IMR-90 (cell line): Measurements from ENCODE around the gene CNGA1. TPM values are rescaled to one million over a fixed set of nuclear protein-coding genes. Genes with fewer than 3 reads are reported as not detected.

Experiments
- ATAC-seq: fragments of 200-7000 bp; cut with Tn5 transposase; 2 replicates; pipeline ENCODE4 v1.9.1; 2020; ENCODE audit warnings: low read depth, mild to moderate bottlenecking, moderate library complexity
- BruUV-seq: library from RNA; stranded (reverse); fragments of 400-500 nt; replicated peaks from 2 replicates; lab custom pipeline; 2021; lab: Mats Ljungman, UMichigan
- CTCF ChIA-PET: fragments of 300-600 bp; formaldehyde crosslinking; extraction: SDS; loops from one replicate; lab custom pipeline; 2021; ENCODE audit warnings: antibody characterized with exemption; lab: Yijun Ruan, JAX
- POLR2A ChIA-PET: fragments of 300-600 bp; sonication (Branson Sonifier 250); formaldehyde crosslinking; loops from one replicate; lab custom pipeline; 2022; ENCODE audit warnings: antibody characterized with exemption; ENCODE audit not compliant: unreplicated experiment; lab: Charles Lee
- DNase-seq: peaks from one replicate; pipeline ENCODE4 v3.0.0; 2013
- H2AFZ ChIP-seq: replicated peaks from 2 replicates; pipeline ENCODE3; 2013; ENCODE audit warnings: low read length, mild to moderate bottlenecking; ENCODE audit not compliant: poor library complexity
- H2AK5ac ChIP-seq: 2 replicates; pipeline ENCODE4 v1.6.1; 2013; ENCODE audit warnings: low read depth, low read length, inconsistent platforms
- H2AK9ac ChIP-seq: replicated peaks from 2 replicates; pipeline ENCODE3; 2013; ENCODE audit warnings: mild to moderate bottlenecking, low read depth, low read length, moderate library complexity; ENCODE audit not compliant: poor library complexity
- H2BK120ac ChIP-seq: 2 replicates; pipeline ENCODE4 v1.6.1; 2013; ENCODE audit warnings: low read depth, low read length, inconsistent platforms
- H2BK15ac ChIP-seq: 3 replicates; pipeline ENCODE4 v1.6.1; 2013; ENCODE audit warnings: low read depth, low read length, inconsistent platforms
- H2BK20ac ChIP-seq: 2 replicates; pipeline ENCODE4 v1.6.1; 2013; ENCODE audit warnings: low read depth, mild to moderate bottlenecking, inconsistent platforms, low read length, moderate library complexity
- H2BK5ac ChIP-seq: 2 replicates; pipeline ENCODE4 v1.6.1; 2013; ENCODE audit warnings: mild to moderate bottlenecking, low read depth, low read length, inconsistent platforms; ENCODE audit not compliant: poor library complexity, severe bottlenecking
- H3K14ac ChIP-seq: replicated peaks from 2 replicates; pipeline ENCODE4 v1.6.1; 2013; ENCODE audit warnings: low read depth, low read length, inconsistent platforms
- H3K18ac ChIP-seq: 2 replicates; pipeline ENCODE4 v1.6.1; 2013; ENCODE audit warnings: low read depth, low read length, control low read depth
- H3K23ac ChIP-seq: 2 replicates; pipeline ENCODE4 v1.6.1; 2013; ENCODE audit warnings: low read depth, low read length, inconsistent platforms
- H3K27ac ChIP-seq: 2 replicates; pipeline ENCODE4 v1.5.1; 2013; ENCODE audit warnings: mild to moderate bottlenecking, control low read depth, low read length; ENCODE audit not compliant: insufficient read depth
- H3K27me3 ChIP-seq: 2 replicates; pipeline ENCODE4 v1.6.1; 2013; ENCODE audit warnings: low read length; ENCODE audit not compliant: control insufficient read depth, insufficient read depth
- H3K36me3 ChIP-seq: 2 replicates; pipeline ENCODE4 v1.6.1; 2013; ENCODE audit warnings: low read length, mixed read lengths; ENCODE audit not compliant: control insufficient read depth, insufficient read depth
- H3K4ac ChIP-seq: 2 replicates; pipeline ENCODE4 v1.6.1; 2013; ENCODE audit warnings: low read depth, low read length, inconsistent platforms
- H3K4me1 ChIP-seq: 2 replicates; pipeline ENCODE4 v1.6.1; 2013; ENCODE audit warnings: low read length, mixed read lengths; ENCODE audit not compliant: control insufficient read depth, insufficient read depth
- H3K4me2 ChIP-seq: 2 replicates; pipeline ENCODE4 v1.6.1; 2013; ENCODE audit warnings: low read depth, mild to moderate bottlenecking, control low read depth, low read length, moderate library complexity
- H3K4me3 ChIP-seq: 2 replicates; pipeline ENCODE4 v1.5.1; 2013; ENCODE audit warnings: low read depth, mild to moderate bottlenecking, control low read depth, low read length, moderate library complexity; ENCODE audit not compliant: insufficient read depth
- H3K56ac ChIP-seq: 2 replicates; pipeline ENCODE4 v1.6.1; 2013; ENCODE audit warnings: low read length, inconsistent platforms; ENCODE audit not compliant: insufficient read depth; ENCODE audit errors: extremely low read depth
- H3K79me1 ChIP-seq, 2 experiments: 2 replicates each; pipeline ENCODE4 v1.6.1; 2013; ENCODE audit warnings: low read length in 2 of 2, inconsistent platforms in 1 of 2, low read depth in 1 of 2
- H3K9ac ChIP-seq: 2 replicates; pipeline ENCODE4 v1.6.1; 2013; ENCODE audit warnings: low read depth, low read length, control low read depth
- H3K9me1 ChIP-seq: 2 replicates; pipeline ENCODE4 v1.6.1; 2013; ENCODE audit warnings: low read length, inconsistent platforms; ENCODE audit not compliant: insufficient read depth
- H3K9me3 ChIP-seq: 2 replicates; pipeline ENCODE4 v1.6.1; 2013; ENCODE audit warnings: low read length; ENCODE audit not compliant: control insufficient read depth, insufficient read depth
- H4K20me1 ChIP-seq: 2 replicates; pipeline ENCODE4 v1.6.1; 2013; ENCODE audit warnings: low read length, inconsistent platforms; ENCODE audit not compliant: insufficient read depth
- H4K5ac ChIP-seq: 2 replicates; pipeline ENCODE4 v1.6.1; 2013; ENCODE audit warnings: mild to moderate bottlenecking, low read depth, low read length, control low read depth
- H4K8ac ChIP-seq, 2 experiments: 2 replicates each; pipeline ENCODE4 v1.6.1; 2013; ENCODE audit warnings: low read depth in 2 of 2, low read length in 2 of 2, control low read depth in 1 of 2, inconsistent platforms in 1 of 2
- H4K91ac ChIP-seq: 2 replicates; pipeline ENCODE4 v1.6.1; 2013; ENCODE audit warnings: low read depth, low read length, inconsistent platforms; ENCODE audit not compliant: insufficient read depth
- SMC3 ChIP-seq: fragments of 150-350 bp; IDR thresholded peaks from 2 replicates; pipeline ENCODE4 v1.6.1; 2016; ENCODE audit warnings: low read depth, mild to moderate bottlenecking, antibody characterized with exemption, low read length, moderate library complexity
- WGBS, 2 experiments: methylation state at CpG; one replicate each; pipeline versions ENCODE4 v1.1.5 to v1.1.7; 2013; ENCODE audit warnings: missing lambda C conversion rate in 2 of 2; ENCODE audit not compliant: insufficient read length in 1 of 2; ENCODE audit errors: extremely low coverage in 2 of 2; 5-methylcytosine and 5-hydroxymethylcytosine counted together
- dilution Hi-C: fragments of 300-500 bp; cut with HindIII; formaldehyde crosslinking; loops from one replicate; pipeline ENCODE4 v1.14.3; 2018; ENCODE audit warnings: low sequenced_read_pairs; ENCODE audit not compliant: unreplicated experiment
- in situ Hi-C: fragments of 300-500 bp; cut with MboI; formaldehyde crosslinking; loops from 3 replicates; pipeline ENCODE4 v1.14.3; 2019; ENCODE audit warnings: low sequenced_read_pairs, inconsistent platforms, mixed read lengths
- intact Hi-C: fragments of 100-400 bp; cut with micrococcal nuclease; formaldehyde crosslinking; loops from 2 replicates; pipeline ENCODE4 v1.10.0; 2022
- polyA plus RNA-seq, 3 experiments: library from polyadenylated mRNA; depleted of rRNA; stranded (reverse); fragments of >200 nt; gene quantifications; 2 replicates each; pipeline ENCODE4 v1.2.3, GENCODE V29; 2012; ENCODE audit warnings: low replicate concordance in 1 of 3
- total RNA-seq: library from RNA; depleted of rRNA; stranded (reverse); fragments of >200 nt; gene quantifications from 2 replicates; pipeline ENCODE4 v1.2.3, GENCODE V29; 2012

The CNGA1 gene
- total and polyA plus RNA-seq, 2 of the 4 experiments (the other 2 are of a cell fraction) = not detected

- no peak overlapping the region for H2AK9ac ChIP-seq
- in situ Hi-C loops = no loop called here
- no peak overlapping the region for H3K4me2 ChIP-seq
- no peak overlapping the region for H4K5ac ChIP-seq
- no peak overlapping the region for H3K18ac ChIP-seq
- H3K27ac ChIP-seq = no peak overlapping the region
- peaks cover 32% of the 10 kb centered on the region for H3K36me3 ChIP-seq
- H3K9me3 ChIP-seq = no peaks in the 10 kb centered on the region
- H2BK20ac ChIP-seq = no peak overlapping the region
- H3K79me1 ChIP-seq = peaks cover 9% of the 10 kb centered on the region in 2 experiments; a peak in 3 of 4 replicates
- H3K9ac ChIP-seq = no peak overlapping the region
- H2AFZ ChIP-seq = no peak overlapping the region
- H3K56ac ChIP-seq = no peak overlapping the region
- no peaks in the 10 kb centered on the region for H3K4me1 ChIP-seq
- H4K91ac ChIP-seq = no peak overlapping the region
- H2BK15ac ChIP-seq = no peak overlapping the region
- H3K4ac ChIP-seq = no peak overlapping the region
- intact Hi-C loops = no loop called here
- H2AK5ac ChIP-seq = no peak overlapping the region
- ChIA-PET POLR2A (interaction anchor here (0.6 kb wide), 1 partner anchor 10 kb away, joined by 3 read pairs; no protein-coding TSS in a partner anchor), CTCF (interaction anchor here (0.7 kb wide), 1 partner anchor 43 kb away, joined by 7 read pairs; no protein-coding TSS in a partner anchor)
- no peak overlapping the region for H3K14ac ChIP-seq
- no CpG with 5 or more reads among the region's 1 CpG for WGBS, 2 experiments
- no peak overlapping the region for H2BK5ac ChIP-seq
- H4K8ac ChIP-seq = no peak overlapping the region
- no peaks in the 10 kb centered on the region for H4K20me1 ChIP-seq
- dilution Hi-C loops = no loop called here
- TF ChIP-seq SMC3 = no peak
- H3K23ac ChIP-seq = no peak overlapping the region
- BruUV-seq = no TSS peak
- H3K9me1 ChIP-seq = peaks cover 4% of the 10 kb centered on the region
- H3K27me3 ChIP-seq = no peaks in the 10 kb centered on the region
- no peak for ATAC-seq
- H2BK120ac ChIP-seq = no peak overlapping the region
- no peak overlapping the region for H3K4me3 ChIP-seq
- no peak for DNase-seq
Observed at GRCh38 chr4:47899639-47900038, 116.8 kb downstream of the CNGA1 start.
